SK-N-SH (cell line): ENCODE data around the gene CST3. TPM values are rescaled to one million over a fixed set of nuclear protein-coding genes. Genes with fewer than 3 reads are reported as not detected.

ENCODE experiments used
- CTCF ChIA-PET: fragments of 300-600, 350-600 bp; formaldehyde crosslinking; extraction: SDS; loops from one replicate; lab custom pipeline; 2021; lab: Yijun Ruan, JAX
- POLR2A ChIA-PET: fragments of 350-600 bp; sonication (Branson Sonifier 250); formaldehyde crosslinking; extraction: SDS; loops from one replicate; lab custom pipeline; 2020; ENCODE audit warnings: antibody characterized with exemption, inconsistent platforms; lab: Yijun Ruan, JAX
- DNase-seq: peaks from one replicate; pipeline ENCODE4 v3.0.0; 2012
- H2AFZ ChIP-seq: fragments of 200-600 bp; sonication (generic); 2 replicates; pipeline ENCODE4 v1.8.1; 2016; ENCODE audit warnings: antibody characterized with exemption, mild to moderate bottlenecking, low read depth
- H3F3A ChIP-seq: fragments of 200-600 bp; sonication (generic); replicated peaks from 2 replicates; pipeline ENCODE3; 2016; ENCODE audit warnings: antibody characterized with exemption, mild to moderate bottlenecking; ENCODE audit not compliant: insufficient read depth
- H3K27ac ChIP-seq, 2 experiments: fragments of 200-500 bp in 1 of 2; fragments of 200-600 bp in 1 of 2; sonication (Bioruptor generic) in 1 of 2; sonication (generic), shearing (Covaris generic) in 1 of 2; 2 replicates each; pipeline versions ENCODE4 v1.5.1 to v1.6.1; 2014 to 2016; ENCODE audit warnings: low read depth in 2 of 2, inconsistent platforms in 1 of 2, low read length in 1 of 2, mild to moderate bottlenecking in 1 of 2, mixed read lengths in 1 of 2
- H3K27me3 ChIP-seq: fragments of 200-600 bp; sonication (generic), shearing (Covaris generic); 2 replicates; pipeline ENCODE4 v1.6.1; 2016; ENCODE audit warnings: mixed run types; ENCODE audit not compliant: insufficient read depth
- H3K36me3 ChIP-seq, 2 experiments: fragments of 200-500 bp in 1 of 2; fragments of 200-600 bp in 1 of 2; sonication (Bioruptor generic) in 1 of 2; sonication (generic) in 1 of 2; replicated peaks in 1 of 2; 2 replicates each; pipeline versions ENCODE3 to v1.5.1; 2014 to 2016; ENCODE audit warnings: low read length in 1 of 2, mild to moderate bottlenecking in 1 of 2; ENCODE audit not compliant: insufficient read depth in 2 of 2, control insufficient read depth in 1 of 2
- H3K4me1 ChIP-seq, 2 experiments: fragments of 200-500 bp in 1 of 2; fragments of 200-600 bp in 1 of 2; sonication (Bioruptor generic) in 1 of 2; sonication (generic), shearing (Covaris generic) in 1 of 2; 2 replicates each; pipeline versions ENCODE4 v1.5.1 to v1.6.1; 2014 to 2016; ENCODE audit warnings: low read depth in 1 of 2, low read length in 1 of 2, mixed run types in 1 of 2; ENCODE audit not compliant: insufficient read depth in 2 of 2, control insufficient read depth in 1 of 2
- H3K4me2 ChIP-seq: fragments of 200-600 bp; sonication (generic), shearing (Covaris generic); 2 replicates; pipeline ENCODE4 v1.6.1; 2017; ENCODE audit warnings: mixed run types
- H3K4me3 ChIP-seq, 2 experiments: fragments of 200-500 bp in 1 of 2; fragments of 200-600 bp in 1 of 2; sonication (Bioruptor generic) in 1 of 2; sonication (generic), shearing (Covaris generic) in 1 of 2; 2 replicates each; pipeline versions ENCODE4 v1.5.1 to v1.8.1; 2014 to 2016; ENCODE audit warnings: low read depth in 2 of 2, inconsistent platforms in 1 of 2, low read length in 1 of 2, mild to moderate bottlenecking in 1 of 2, mixed read lengths in 1 of 2, moderate library complexity in 1 of 2
- H3K79me2 ChIP-seq: fragments of 200-600 bp; sonication (generic); 2 replicates; pipeline ENCODE4 v1.8.1; 2017; ENCODE audit warnings: mild to moderate bottlenecking; ENCODE audit not compliant: insufficient read depth
- H3K9ac ChIP-seq: fragments of 200-600 bp; sonication (generic); 2 replicates; pipeline ENCODE4 v1.6.1; 2017; ENCODE audit warnings: mixed run types
- H3K9me2 ChIP-seq: fragments of 200-600 bp; sonication (generic); 2 replicates; pipeline ENCODE4 v1.6.1; 2017; ENCODE audit warnings: mixed run types
- H3K9me3 ChIP-seq: fragments of 200-600 bp; sonication (generic); 2 replicates; pipeline ENCODE4 v1.6.1; 2017; ENCODE audit warnings: mixed run types, mild to moderate bottlenecking, moderate library complexity
- H4K20me1 ChIP-seq: fragments of 200-600 bp; sonication (generic); 2 replicates; pipeline ENCODE4 v1.6.1; 2017; ENCODE audit warnings: mild to moderate bottlenecking, mixed run types; ENCODE audit not compliant: insufficient read depth
- EP300 ChIP-seq, 2 experiments: IDR thresholded peaks; 2 replicates each; pipeline versions ENCODE4 v1.4.0 to v1.6.1; 2012; ENCODE audit warnings: borderline replicate concordance in 1 of 2, low read depth in 1 of 2, low read length in 1 of 2
- EZH2phosphoT487 ChIP-seq: fragments of 200-600 bp; sonication (generic); IDR thresholded peaks from 2 replicates; pipeline ENCODE4 v1.6.1; 2017; ENCODE audit warnings: low read depth, mixed run types, mild to moderate bottlenecking, antibody characterized with exemption, moderate library complexity, borderline replicate concordance
- FOSL2 ChIP-seq: IDR thresholded peaks from 2 replicates; pipeline ENCODE4 v1.4.0; 2012; ENCODE audit warnings: low read depth, mild to moderate bottlenecking, moderate library complexity, borderline replicate concordance
- FOXM1 ChIP-seq: IDR thresholded peaks from 2 replicates; pipeline ENCODE4 v1.4.0; 2012; ENCODE audit warnings: low read depth, mild to moderate bottlenecking
- NRF1 ChIP-seq: IDR thresholded peaks from 2 replicates; pipeline ENCODE4 v1.6.1; 2012; ENCODE audit warnings: low read depth, mild to moderate bottlenecking, low read length
- RCOR1 ChIP-seq: fragments of 150-350 bp; IDR thresholded peaks from 2 replicates; pipeline ENCODE4 v1.6.1; 2017; ENCODE audit warnings: antibody characterized with exemption, low read length
- YY1 ChIP-seq: IDR thresholded peaks from 2 replicates; pipeline ENCODE4 v1.4.0; 2012; ENCODE audit warnings: low read depth, mild to moderate bottlenecking
- WGBS: methylation state at CpG from one replicate; pipeline ENCODE4 v1.1.6; 2017; ENCODE audit warnings: low lambda C conversion rate; 5-methylcytosine and 5-hydroxymethylcytosine counted together
- polyA plus RNA-seq, 3 experiments: library from polyadenylated mRNA; depleted of rRNA; stranded (reverse); fragments of >200 nt; gene quantifications; 2 replicates each; pipeline ENCODE4 v1.2.3, GENCODE V29; 2012
- TF ChIP-seq, protein P1 (sequence below): fragments of 200-600 bp; sonication (generic); IDR thresholded peaks from 2 replicates; pipeline ENCODE4 v1.6.1; 2017; ENCODE audit warnings: antibody characterized with exemption, mild to moderate bottlenecking, moderate library complexity
- TF ChIP-seq, protein P2 (sequence below): IDR thresholded peaks from 2 replicates; pipeline ENCODE4 v1.4.0; 2012; ENCODE audit warnings: low read depth, borderline replicate concordance
- TF ChIP-seq, protein P3 (sequence below): IDR thresholded peaks from 2 replicates; pipeline ENCODE4 v1.4.0; 2012; ENCODE audit warnings: low read depth, borderline replicate concordance
- TF ChIP-seq, protein P4 (sequence below): IDR thresholded peaks from 2 replicates; pipeline ENCODE4; 2012

The CST3 gene
- polyA plus RNA-seq, 1 of the 3 experiments (the other 2 are of a cell fraction) = 428 TPM

DNA sequence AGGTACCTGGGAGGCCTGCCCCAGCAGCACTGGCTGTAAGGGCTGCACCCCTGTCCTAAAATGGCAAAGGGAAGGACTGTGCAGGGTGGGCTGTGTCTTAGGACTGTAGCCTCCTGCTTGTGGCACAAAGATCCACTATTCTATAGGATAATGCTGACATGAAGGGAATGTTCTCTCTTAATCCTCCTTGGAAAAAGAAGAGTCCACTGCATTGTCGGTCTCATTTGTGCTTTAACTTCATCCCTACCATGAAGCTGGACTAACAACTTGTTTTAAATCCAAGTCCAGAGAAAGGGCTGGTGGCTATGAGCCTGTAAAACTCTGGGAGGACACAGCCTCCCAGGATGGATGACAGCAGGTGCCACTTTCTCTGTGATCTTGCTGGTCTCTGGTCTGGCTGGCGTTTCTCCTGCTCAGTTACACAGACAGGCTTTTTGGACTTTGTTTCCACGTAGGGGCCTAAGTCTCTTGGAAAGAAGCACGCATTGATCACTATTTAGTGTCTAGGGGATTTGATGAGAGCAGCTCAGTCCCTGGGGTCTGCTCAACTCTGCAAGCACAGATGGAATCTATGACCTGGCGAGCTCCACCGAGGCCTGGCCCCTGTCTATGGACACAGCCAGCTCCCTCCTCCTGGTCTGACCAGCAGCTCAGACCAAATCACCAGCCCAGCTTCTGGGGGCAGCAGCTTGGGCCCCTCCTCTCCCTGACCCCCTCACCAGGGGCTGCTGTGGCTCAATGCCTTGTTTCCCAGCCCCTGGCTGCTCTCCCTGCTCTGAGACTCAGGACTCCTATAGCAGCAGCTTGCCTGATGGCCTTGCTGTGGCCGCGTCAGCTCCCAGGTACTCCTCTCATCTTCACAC lies 4.8 kb downstream of the CST3 start (continued):
- TF ChIP-seq, protein P1, sequence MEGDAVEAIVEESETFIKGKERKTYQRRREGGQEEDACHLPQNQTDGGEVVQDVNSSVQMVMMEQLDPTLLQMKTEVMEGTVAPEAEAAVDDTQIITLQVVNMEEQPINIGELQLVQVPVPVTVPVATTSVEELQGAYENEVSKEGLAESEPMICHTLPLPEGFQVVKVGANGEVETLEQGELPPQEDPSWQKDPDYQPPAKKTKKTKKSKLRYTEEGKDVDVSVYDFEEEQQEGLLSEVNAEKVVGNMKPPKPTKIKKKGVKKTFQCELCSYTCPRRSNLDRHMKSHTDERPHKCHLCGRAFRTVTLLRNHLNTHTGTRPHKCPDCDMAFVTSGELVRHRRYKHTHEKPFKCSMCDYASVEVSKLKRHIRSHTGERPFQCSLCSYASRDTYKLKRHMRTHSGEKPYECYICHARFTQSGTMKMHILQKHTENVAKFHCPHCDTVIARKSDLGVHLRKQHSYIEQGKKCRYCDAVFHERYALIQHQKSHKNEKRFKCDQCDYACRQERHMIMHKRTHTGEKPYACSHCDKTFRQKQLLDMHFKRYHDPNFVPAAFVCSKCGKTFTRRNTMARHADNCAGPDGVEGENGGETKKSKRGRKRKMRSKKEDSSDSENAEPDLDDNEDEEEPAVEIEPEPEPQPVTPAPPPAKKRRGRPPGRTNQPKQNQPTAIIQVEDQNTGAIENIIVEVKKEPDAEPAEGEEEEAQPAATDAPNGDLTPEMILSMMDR = no peak
- TF ChIP-seq EZH2phosphoT487 (no peak), EP300 (IDR thresholded peaks at IDR 0.05; ENCODE audit: borderline replicate concordance in 1 of 2, low read depth in 1 of 2, low read length in 1 of 2) (no peak), NRF1 (no peak), FOSL2 (no peak)
- TF ChIP-seq, protein P2, sequence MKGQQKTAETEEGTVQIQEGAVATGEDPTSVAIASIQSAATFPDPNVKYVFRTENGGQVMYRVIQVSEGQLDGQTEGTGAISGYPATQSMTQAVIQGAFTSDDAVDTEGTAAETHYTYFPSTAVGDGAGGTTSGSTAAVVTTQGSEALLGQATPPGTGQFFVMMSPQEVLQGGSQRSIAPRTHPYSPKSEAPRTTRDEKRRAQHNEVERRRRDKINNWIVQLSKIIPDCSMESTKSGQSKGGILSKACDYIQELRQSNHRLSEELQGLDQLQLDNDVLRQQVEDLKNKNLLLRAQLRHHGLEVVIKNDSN = no peak
- TF ChIP-seq, protein P3, sequence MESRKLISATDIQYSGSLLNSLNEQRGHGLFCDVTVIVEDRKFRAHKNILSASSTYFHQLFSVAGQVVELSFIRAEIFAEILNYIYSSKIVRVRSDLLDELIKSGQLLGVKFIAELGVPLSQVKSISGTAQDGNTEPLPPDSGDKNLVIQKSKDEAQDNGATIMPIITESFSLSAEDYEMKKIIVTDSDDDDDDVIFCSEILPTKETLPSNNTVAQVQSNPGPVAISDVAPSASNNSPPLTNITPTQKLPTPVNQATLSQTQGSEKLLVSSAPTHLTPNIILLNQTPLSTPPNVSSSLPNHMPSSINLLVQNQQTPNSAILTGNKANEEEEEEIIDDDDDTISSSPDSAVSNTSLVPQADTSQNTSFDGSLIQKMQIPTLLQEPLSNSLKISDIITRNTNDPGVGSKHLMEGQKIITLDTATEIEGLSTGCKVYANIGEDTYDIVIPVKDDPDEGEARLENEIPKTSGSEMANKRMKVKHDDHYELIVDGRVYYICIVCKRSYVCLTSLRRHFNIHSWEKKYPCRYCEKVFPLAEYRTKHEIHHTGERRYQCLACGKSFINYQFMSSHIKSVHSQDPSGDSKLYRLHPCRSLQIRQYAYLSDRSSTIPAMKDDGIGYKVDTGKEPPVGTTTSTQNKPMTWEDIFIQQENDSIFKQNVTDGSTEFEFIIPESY = no peak

DNA sequence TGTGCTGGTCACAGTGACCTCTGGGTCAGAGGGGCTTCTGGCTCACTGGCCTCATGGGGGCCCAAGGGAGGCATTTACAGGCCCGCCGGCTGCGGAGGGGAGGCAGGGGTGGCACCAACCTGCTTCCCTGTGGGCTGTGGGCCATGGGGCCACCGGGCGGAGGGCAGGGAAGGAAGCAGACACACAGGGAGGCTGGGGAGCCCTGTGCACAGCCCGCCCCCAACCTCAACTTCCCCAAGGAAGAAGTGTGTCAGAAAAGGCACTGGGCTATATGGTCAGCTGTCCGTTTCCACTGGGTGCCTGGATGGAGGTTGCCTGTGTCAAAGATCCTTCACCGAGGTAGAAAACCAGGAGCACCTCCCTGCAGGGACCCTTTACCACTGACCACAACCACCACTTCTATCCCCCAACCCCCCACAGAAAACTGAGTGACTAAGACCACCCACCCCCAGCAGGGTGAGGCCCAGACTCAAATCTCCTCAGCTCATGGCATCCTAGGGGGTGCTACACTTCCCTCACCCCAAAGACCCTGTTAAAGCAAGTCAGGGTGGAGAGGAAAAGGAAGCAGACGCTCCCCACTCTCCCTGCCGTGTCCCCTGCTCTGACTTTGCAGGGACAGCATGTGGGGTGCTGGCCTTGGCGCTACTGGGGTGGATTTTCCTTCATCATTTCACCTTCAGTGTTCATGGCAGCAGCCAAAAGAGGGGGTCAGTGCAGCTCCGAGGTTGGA lies 5.6 kb downstream of the CST3 start:
- Histone ChIP-seq H4K20me1 (peaks cover 7% of the 10 kb centered on the region; the same call in 1 of the 2 replicates), H3K4me3 (no peak overlapping the region), H3K9me2 (no peaks in the 10 kb centered on the region), H3K36me3 (peaks cover 0 to 13% of the 10 kb centered on the region in 2 experiments), H3F3A (no peaks in the 10 kb centered on the region), H3K79me2 (peaks cover 19% of the 10 kb centered on the region), H2AFZ (no peak overlapping the region), H3K4me1 (peaks cover 4 to 10% of the 10 kb centered on the region in 2 experiments; a peak in 1 of 4 replicates), H3K9me3 (no peaks in the 10 kb centered on the region), H3K27me3 (no peaks in the 10 kb centered on the region), H3K4me2 (no peak overlapping the region), H3K27ac (no peak overlapping the region), H3K9ac (no peak overlapping the region)
- ChIA-PET CTCF (no interaction called here), POLR2A (no interaction called here)
- DNase-seq = no peak
- TF ChIP-seq, protein P4, sequence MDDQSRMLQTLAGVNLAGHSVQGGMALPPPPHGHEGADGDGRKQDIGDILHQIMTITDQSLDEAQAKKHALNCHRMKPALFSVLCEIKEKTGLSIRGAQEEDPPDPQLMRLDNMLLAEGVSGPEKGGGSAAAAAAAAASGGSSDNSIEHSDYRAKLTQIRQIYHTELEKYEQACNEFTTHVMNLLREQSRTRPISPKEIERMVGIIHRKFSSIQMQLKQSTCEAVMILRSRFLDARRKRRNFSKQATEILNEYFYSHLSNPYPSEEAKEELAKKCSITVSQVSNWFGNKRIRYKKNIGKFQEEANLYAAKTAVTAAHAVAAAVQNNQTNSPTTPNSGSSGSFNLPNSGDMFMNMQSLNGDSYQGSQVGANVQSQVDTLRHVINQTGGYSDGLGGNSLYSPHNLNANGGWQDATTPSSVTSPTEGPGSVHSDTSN = no peak
- no peak for TF ChIP-seq FOXM1
- no peak for TF ChIP-seq RCOR1
- no peak for TF ChIP-seq YY1
- WGBS = 89% methylated on average over 5 of the region's 12 CpGs
